ENCODE measurements around the gene SGO1.

The SGO1 gene

GRCh38 chr3:20201143-20201542 is 15.1 kb upstream of the SGO1 start:
- no peak overlapping the region for H3K4me2 ChIP-seq (ENCODE audit: low read depth, low read length, poor library complexity, severe bottlenecking)
- H3K9ac ChIP-seq (ENCODE audit: low read length): no peak overlapping the region
- H3K79me2 ChIP-seq (ENCODE audit: insufficient read depth, low read length): no peaks in the 10 kb centered on the region
- H3K36me3 ChIP-seq (ENCODE audit: low read length): no peaks in the 10 kb centered on the region
- H3K9me3 ChIP-seq (ENCODE audit: insufficient read depth, low read length): no peaks in the 10 kb centered on the region
- no peak overlapping the region for H2AFZ ChIP-seq (ENCODE audit: low read depth, low read length, severe bottlenecking)
- H3K4me3 ChIP-seq (ENCODE audit: insufficient read depth, low read length, poor library complexity, severe bottlenecking): no peak overlapping the region
- TF ChIP-seq CTCF (IDR thresholded peaks at IDR 0.05; ENCODE audit: insufficient read depth, low read length, poor library complexity, severe bottlenecking) (no peak), EZH2phosphoT487 (conservative IDR thresholded peaks at IDR 0.05; ENCODE audit: low read length) (no peak)
- H3F3A ChIP-seq (ENCODE audit: insufficient read depth): 0 out of 2 replicates have a peak, but pooled peaks cover 4% of the 10 kb centered on the region
- no peak overlapping the region for H3K27ac ChIP-seq (ENCODE audit: low read depth, low read length)
- no peaks in the 10 kb centered on the region for H3K27me3 ChIP-seq (ENCODE audit: low read length)
- no peaks in the 10 kb centered on the region for H3K9me2 ChIP-seq (replicated peaks; ENCODE audit: insufficient read depth, low read length)
- H4K20me1 ChIP-seq (ENCODE audit: low read depth, low read length): no peaks in the 10 kb centered on the region

- H3K9me2 ChIP-seq (replicated peaks; ENCODE audit: insufficient read depth, low read length): no peaks in the 10 kb centered on the region
- no peaks in the 10 kb centered on the region for H3K27me3 ChIP-seq (ENCODE audit: low read length)
- no peak overlapping the region for H3K9ac ChIP-seq (ENCODE audit: low read length)
- H3K27ac ChIP-seq (ENCODE audit: low read depth, low read length): no peak overlapping the region
- H2AFZ ChIP-seq (ENCODE audit: low read depth, low read length, severe bottlenecking): no peak overlapping the region
- no peak for TF ChIP-seq EZH2phosphoT487 (conservative IDR thresholded peaks at IDR 0.05; ENCODE audit: low read length)
- no peak for TF ChIP-seq CTCF (IDR thresholded peaks at IDR 0.05; ENCODE audit: insufficient read depth, low read length, poor library complexity, severe bottlenecking)
- H3K9me3 ChIP-seq (ENCODE audit: insufficient read depth, low read length): no peaks in the 10 kb centered on the region
- no peaks in the 10 kb centered on the region for H3K79me2 ChIP-seq (ENCODE audit: insufficient read depth, low read length)
- no peak overlapping the region for H3K4me2 ChIP-seq (ENCODE audit: low read depth, low read length, poor library complexity, severe bottlenecking)
- no peaks in the 10 kb centered on the region for H4K20me1 ChIP-seq (ENCODE audit: low read depth, low read length)
- no peaks in the 10 kb centered on the region for H3K36me3 ChIP-seq (ENCODE audit: low read length)
- 0 out of 2 replicates have a peak, but pooled peaks cover 4% of the 10 kb centered on the region for H3F3A ChIP-seq (ENCODE audit: insufficient read depth)
- no peak overlapping the region for H3K4me3 ChIP-seq (ENCODE audit: insufficient read depth, low read length, poor library complexity, severe bottlenecking)
Observed at GRCh38 chr3:20197775-20198174, 11.8 kb upstream of the SGO1 start.

- no peak overlapping the region for H3K9ac ChIP-seq (ENCODE audit: low read length)
- H3K4me2 ChIP-seq (ENCODE audit: low read depth, low read length, poor library complexity, severe bottlenecking): no peak overlapping the region
- H3K9me3 ChIP-seq (ENCODE audit: insufficient read depth, low read length): no peaks in the 10 kb centered on the region
- H3K27me3 ChIP-seq (ENCODE audit: low read length): no peaks in the 10 kb centered on the region
- H3K79me2 ChIP-seq (ENCODE audit: insufficient read depth, low read length): no peaks in the 10 kb centered on the region
- H2AFZ ChIP-seq (ENCODE audit: low read depth, low read length, severe bottlenecking): no peak overlapping the region
- no peaks in the 10 kb centered on the region for H3K36me3 ChIP-seq (ENCODE audit: low read length)
- no peak for TF ChIP-seq CTCF (IDR thresholded peaks at IDR 0.05; ENCODE audit: insufficient read depth, low read length, poor library complexity, severe bottlenecking)
- TF ChIP-seq EZH2phosphoT487 (conservative IDR thresholded peaks at IDR 0.05; ENCODE audit: low read length): no peak
- H3K27ac ChIP-seq (ENCODE audit: low read depth, low read length): no peak overlapping the region
- 0 out of 2 replicates have a peak, but pooled peaks cover 4% of the 10 kb centered on the region for H3F3A ChIP-seq (ENCODE audit: insufficient read depth)
- H3K9me2 ChIP-seq (replicated peaks; ENCODE audit: insufficient read depth, low read length): no peaks in the 10 kb centered on the region
- H4K20me1 ChIP-seq (ENCODE audit: low read depth, low read length): no peaks in the 10 kb centered on the region
- no peak overlapping the region for H3K4me3 ChIP-seq (ENCODE audit: insufficient read depth, low read length, poor library complexity, severe bottlenecking)
Observed at GRCh38 chr3:20194793-20195460, 8.9 kb upstream of the SGO1 start.
